Measurements from ENCODE around the gene ARSA. TPM values are rescaled to one million over a fixed set of nuclear protein-coding genes. Genes with fewer than 3 reads are reported as not detected.

ARSA gene
- total RNA-seq, 4 donors from 2014 or later, result 19.9 to 56.1 (median 32.4) TPM

GRCh38 chr22:50581031-50581949 lies 46.7 kb downstream of the ARSA start:
- TF ChIP-seq, protein P1, sequence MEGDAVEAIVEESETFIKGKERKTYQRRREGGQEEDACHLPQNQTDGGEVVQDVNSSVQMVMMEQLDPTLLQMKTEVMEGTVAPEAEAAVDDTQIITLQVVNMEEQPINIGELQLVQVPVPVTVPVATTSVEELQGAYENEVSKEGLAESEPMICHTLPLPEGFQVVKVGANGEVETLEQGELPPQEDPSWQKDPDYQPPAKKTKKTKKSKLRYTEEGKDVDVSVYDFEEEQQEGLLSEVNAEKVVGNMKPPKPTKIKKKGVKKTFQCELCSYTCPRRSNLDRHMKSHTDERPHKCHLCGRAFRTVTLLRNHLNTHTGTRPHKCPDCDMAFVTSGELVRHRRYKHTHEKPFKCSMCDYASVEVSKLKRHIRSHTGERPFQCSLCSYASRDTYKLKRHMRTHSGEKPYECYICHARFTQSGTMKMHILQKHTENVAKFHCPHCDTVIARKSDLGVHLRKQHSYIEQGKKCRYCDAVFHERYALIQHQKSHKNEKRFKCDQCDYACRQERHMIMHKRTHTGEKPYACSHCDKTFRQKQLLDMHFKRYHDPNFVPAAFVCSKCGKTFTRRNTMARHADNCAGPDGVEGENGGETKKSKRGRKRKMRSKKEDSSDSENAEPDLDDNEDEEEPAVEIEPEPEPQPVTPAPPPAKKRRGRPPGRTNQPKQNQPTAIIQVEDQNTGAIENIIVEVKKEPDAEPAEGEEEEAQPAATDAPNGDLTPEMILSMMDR (IDR thresholded peaks at IDR 0.05; ENCODE audit: low read depth), result no peak

GRCh38 chr22:50579752-50580151 lies 48.2 kb downstream of the ARSA start:
- TF ChIP-seq, protein P1 (IDR thresholded peaks at IDR 0.05; ENCODE audit: low read depth), result no peak

DNA sequence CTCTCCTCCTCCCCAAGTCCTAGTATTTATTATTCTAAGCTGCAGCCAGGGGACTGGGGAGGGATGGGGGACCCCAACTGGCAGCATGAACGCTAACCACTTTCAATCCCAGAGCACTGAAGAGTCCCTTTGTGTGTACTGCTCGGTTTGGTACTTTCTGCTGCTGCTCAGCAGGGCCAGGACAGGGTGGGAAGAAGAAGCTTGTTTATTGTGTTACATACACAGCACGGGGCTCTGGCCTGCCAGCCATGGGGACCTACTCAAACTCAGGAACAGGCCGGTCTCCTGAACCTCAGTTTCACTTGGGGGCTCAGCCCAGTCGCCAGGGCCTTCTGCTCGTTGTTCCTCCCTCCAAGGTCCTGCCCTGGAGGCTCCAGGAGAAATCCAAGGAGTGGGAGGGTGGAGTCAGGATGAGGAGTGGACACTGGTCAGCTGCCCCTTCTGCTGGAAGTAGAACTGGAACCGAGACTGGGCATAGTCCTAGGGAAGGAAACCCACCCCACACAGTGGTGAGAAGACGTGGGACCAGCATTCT lies 49.1 kb downstream of the ARSA start:
- TF ChIP-seq, protein P1 (IDR thresholded peaks at IDR 0.05; ENCODE audit: low read depth), result no peak

GRCh38 chr22:50577987-50578775 lies 49.8 kb downstream of the ARSA start, which contains the start of gene CPT1B:
TSS of gene CPT1B (minus strand) at chr22:50578427. CDS start at chr22:50577915, 512 bp downstream.
- TF ChIP-seq, protein P1 (IDR thresholded peaks at IDR 0.05; ENCODE audit: low read depth), result no peak

DNA sequence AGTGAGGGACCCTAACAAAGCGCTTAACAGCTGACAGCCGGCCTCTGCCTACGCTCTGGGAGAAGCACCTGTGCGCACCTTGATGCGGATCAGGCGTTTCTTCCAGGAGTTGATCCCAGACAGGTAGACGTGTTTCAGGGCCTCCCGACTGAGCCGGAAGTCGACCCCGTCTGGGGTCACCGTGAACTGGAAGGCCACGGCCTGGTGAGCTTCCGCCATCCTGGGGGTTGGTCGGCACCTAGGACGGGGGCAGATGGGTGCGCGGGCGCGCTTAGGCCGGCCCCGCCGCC lies 50.3 kb downstream of the ARSA start:
- TF ChIP-seq, protein P1 (IDR thresholded peaks at IDR 0.05; ENCODE audit: low read depth), result no peak

DNA sequence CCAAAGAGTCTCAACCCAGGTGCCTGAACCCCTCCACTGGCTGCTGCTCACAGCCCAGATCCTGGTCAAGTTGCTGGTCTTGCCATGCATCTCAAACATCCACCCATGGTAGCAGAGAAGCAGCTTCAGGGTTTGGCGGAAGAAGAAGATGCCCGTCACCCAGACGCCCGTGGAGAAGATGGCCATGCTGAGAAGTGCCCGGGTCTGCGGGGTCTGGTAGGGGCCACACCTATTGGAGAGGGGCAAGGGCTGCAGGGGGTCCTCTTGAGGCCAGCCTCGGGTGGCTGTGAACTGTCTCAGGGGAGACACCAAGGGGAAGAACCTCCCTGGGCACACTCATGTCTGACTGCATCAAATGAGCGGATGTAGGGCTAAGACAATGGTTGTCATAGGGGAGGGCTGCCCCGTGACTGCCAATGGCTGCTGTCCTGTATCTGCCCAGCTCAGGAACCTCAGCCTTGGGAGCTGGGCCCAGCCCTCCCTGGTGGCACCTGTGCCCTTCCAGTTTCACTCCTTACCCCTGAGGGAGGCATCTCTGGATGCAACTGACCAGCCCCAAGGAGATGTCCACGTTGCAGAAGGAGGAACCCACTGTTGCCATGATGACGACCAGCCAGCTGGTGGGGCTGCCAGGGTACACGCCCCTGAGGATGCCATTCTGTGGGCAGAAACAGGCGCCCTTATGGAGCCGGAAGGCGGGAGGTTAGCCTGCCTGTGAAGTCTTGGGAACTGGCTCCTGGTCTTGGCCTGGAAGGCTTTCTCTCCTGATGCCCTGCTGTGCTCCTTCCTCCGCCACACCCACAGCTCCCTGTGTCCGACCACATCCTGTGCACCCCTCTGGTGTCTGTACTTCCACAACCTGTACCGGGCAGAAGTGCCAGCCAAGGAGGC lies 50.9 kb downstream of the ARSA start:
- TF ChIP-seq, protein P1 (IDR thresholded peaks at IDR 0.05; ENCODE audit: low read depth), result no peak

Data from subcutaneous adipose tissue (tissue), 4 donors.